IPS-15b (cell line): Measurements from ENCODE around the gene TBCE.

Source experiments
- H3K27me3 ChIP-seq: one replicate; pipeline ENCODE4 v1.6.1; 2013; ENCODE audit warnings: low read length; ENCODE audit not compliant: control insufficient read depth, insufficient read depth
- H3K36me3 ChIP-seq: one replicate; pipeline ENCODE4 v1.6.1; 2013; ENCODE audit warnings: low read length; ENCODE audit not compliant: control insufficient read depth, insufficient read depth
- H3K4me1 ChIP-seq: one replicate; pipeline ENCODE4 v1.6.1; 2013; ENCODE audit warnings: mild to moderate bottlenecking, low read length; ENCODE audit not compliant: control insufficient read depth, insufficient read depth
- H3K4me3 ChIP-seq: one replicate; pipeline ENCODE4 v1.5.1; 2013; ENCODE audit warnings: low read depth, low read length
- H3K9ac ChIP-seq: one replicate; pipeline ENCODE4 v1.6.1; 2013; ENCODE audit warnings: low read depth, mild to moderate bottlenecking, low read length
- H3K9me3 ChIP-seq: one replicate; pipeline ENCODE4 v1.6.1; 2013; ENCODE audit warnings: mild to moderate bottlenecking, low read length; ENCODE audit not compliant: control insufficient read depth, insufficient read depth

The TBCE gene

GRCh38 chr1:235495551-235495950, 128.3 kb downstream of the TBCE start:
- H3K36me3 ChIP-seq, result peaks cover 5% of the 10 kb centered on the region
- H3K27me3 ChIP-seq, result no peaks in the 10 kb centered on the region
- no peaks in the 10 kb centered on the region for H3K9me3 ChIP-seq
- no peak overlapping the region for H3K4me3 ChIP-seq
- H3K4me1 ChIP-seq, result no peaks in the 10 kb centered on the region
- H3K9ac ChIP-seq, result no peak overlapping the region

GRCh38 chr1:235500971-235501540, 133.8 kb downstream of the TBCE start:
- Histone ChIP-seq H3K9me3 (no peaks in the 10 kb centered on the region), H3K4me1 (peaks cover 2% of the 10 kb centered on the region), H3K27me3 (no peaks in the 10 kb centered on the region), H3K4me3 (no peak overlapping the region), H3K9ac (no peak overlapping the region), H3K36me3 (no peaks in the 10 kb centered on the region)
